Ectodermal cell (in vitro differentiated cells): ENCODE results near the gene TDRD3.

Experiments used
- H3K27ac ChIP-seq: 2 replicates; pipeline ENCODE4 v1.7.0; 2013; ENCODE audit warnings: mild to moderate bottlenecking, low read depth, low read length; ENCODE audit not compliant: insufficient read depth, poor library complexity, severe bottlenecking
- H3K27me3 ChIP-seq: 2 replicates; pipeline ENCODE4 v1.7.0; 2013; ENCODE audit warnings: mild to moderate bottlenecking, low read length; ENCODE audit not compliant: insufficient read depth, control insufficient read depth, poor library complexity, severe bottlenecking
- H3K36me3 ChIP-seq: one replicate; pipeline ENCODE4 v1.7.0; 2013; ENCODE audit warnings: low read length; ENCODE audit not compliant: control insufficient read depth, insufficient read depth
- H3K4me1 ChIP-seq: one replicate; pipeline ENCODE4 v1.7.0; 2013; ENCODE audit warnings: low read length; ENCODE audit not compliant: control insufficient read depth, insufficient read depth
- H3K4me3 ChIP-seq: 2 replicates; pipeline ENCODE4 v1.7.0; 2013; ENCODE audit warnings: low read depth, low read length, control low read depth; ENCODE audit not compliant: insufficient read depth
- H3K9me3 ChIP-seq: 2 replicates; pipeline ENCODE4 v1.7.0; 2013; ENCODE audit warnings: mild to moderate bottlenecking, low read length, moderate library complexity; ENCODE audit not compliant: control insufficient read depth
- WGBS, 2 experiments: methylation state at CpG; one replicate each; pipeline ENCODE4 v1.1.7; 2013; ENCODE audit warnings: missing lambda C conversion rate in 2 of 2; 5-methylcytosine and 5-hydroxymethylcytosine counted together

TDRD3 gene

DNA sequence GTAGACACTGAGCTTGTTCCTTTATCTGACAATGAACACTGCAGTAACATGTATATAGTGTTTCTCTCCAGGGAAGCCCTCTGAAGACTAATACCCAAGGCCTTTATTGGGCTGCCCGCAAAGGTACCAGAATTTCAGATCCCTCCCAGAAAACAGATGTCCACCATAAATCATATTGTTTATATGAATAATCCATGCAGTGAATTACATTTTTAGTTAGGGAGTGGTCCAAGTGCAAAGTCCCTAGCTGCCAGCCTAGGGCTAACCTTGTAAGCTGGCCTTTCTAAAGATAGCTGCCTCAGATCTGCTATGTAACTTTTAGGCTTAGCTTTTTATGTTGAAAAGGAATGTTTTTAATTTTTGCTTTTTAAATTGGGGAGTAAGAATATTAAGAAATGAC, 44.7 kb downstream of the TDRD3 start:
- Histone ChIP-seq H3K27ac (no peak overlapping the region), H3K27me3 (no peaks in the 10 kb centered on the region), H3K9me3 (no peaks in the 10 kb centered on the region), H3K36me3 (no peaks in the 10 kb centered on the region), H3K4me3 (no peak overlapping the region), H3K4me1 (no peaks in the 10 kb centered on the region)
- 88% methylated on average over 1 of the region's 1 CpG; no CpG with 5 or more reads in 1 of the 2 experiments for WGBS, 2 experiments

DNA sequence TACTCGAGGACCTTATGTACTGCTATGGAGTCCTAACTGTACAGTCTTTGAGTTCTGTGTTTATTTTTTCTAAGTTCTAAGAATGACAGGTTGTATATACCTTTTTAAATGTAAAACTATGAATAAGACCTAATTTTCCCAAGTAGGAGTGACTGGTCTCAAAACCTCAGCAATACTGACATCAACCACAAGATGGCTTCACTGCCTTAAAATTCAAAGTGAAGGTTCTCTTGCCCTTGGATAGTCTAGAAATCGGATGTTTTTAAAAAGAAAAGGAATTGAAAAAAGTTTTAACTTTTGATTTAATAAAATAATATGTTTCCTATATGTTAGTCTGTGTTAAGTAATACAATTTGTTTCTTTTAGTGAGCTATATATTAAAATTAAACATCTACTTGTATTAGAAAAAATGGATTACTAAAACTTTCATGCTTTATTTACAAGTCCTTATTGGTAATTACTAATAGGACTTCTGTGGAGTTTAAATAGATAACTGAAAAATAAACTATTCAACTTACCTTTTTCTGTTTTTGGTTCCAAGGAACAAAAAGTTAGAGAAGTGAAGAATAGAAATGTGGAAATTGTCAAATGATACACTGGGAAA, 52.0 kb downstream of the TDRD3 start:
- WGBS, 2 experiments: 14 to 40% methylated on average over 1 of the region's 2 CpGs
- no peak overlapping the region for H3K4me3 ChIP-seq
- no peaks in the 10 kb centered on the region for H3K9me3 ChIP-seq
- H3K27ac ChIP-seq: no peak overlapping the region
- H3K4me1 ChIP-seq: no peaks in the 10 kb centered on the region
- no peaks in the 10 kb centered on the region for H3K27me3 ChIP-seq
- H3K36me3 ChIP-seq: no peaks in the 10 kb centered on the region

DNA sequence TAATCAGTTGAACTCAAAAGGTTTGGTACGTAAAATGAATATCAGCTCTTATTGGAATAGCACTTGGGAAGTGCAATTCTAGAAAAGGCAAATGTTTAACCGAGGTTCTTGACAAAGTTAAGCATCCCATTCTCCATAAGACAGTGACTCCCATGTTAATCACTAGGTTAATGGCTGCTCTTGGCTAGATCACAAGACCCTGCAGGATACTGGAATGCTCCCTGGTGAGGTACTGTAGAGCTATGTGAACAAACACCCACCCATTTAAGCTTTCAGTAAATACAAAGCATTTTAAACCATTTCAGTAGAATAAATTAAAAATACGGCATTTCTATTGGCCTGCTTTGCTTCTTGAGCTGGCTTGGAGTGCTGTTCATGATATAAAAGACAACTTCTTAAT, 56.5 kb downstream of the TDRD3 start:
- 58 to 73% methylated on average over 3 of the region's 3 CpGs for WGBS, 2 experiments
- H3K27ac ChIP-seq: no peak overlapping the region
- H3K4me3 ChIP-seq: no peak overlapping the region
- H3K27me3 ChIP-seq: no peaks in the 10 kb centered on the region
- H3K9me3 ChIP-seq: no peaks in the 10 kb centered on the region
- H3K4me1 ChIP-seq: no peaks in the 10 kb centered on the region
- H3K36me3 ChIP-seq: no peaks in the 10 kb centered on the region

DNA sequence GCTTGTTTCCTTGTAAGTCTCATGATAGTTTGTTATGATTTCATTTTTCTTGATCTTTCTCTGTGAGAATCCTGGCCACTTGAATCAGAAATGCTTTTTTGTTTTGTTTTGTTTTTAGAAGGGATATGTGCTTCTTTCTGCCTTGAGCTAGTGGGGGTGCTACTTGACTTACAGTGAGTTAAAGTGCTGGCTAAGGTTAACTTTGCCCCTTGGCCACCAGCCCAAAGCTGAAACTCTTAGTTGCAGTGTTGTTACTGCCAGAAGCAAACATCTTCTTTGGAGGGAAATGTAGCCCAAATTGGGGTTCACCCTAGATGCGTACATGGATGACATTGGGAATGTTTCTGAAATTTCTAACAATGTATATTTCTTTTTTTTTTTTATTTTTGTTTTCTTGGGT, 57.4 kb downstream of the TDRD3 start:
- Histone ChIP-seq H3K9me3 (no peaks in the 10 kb centered on the region), H3K4me1 (no peaks in the 10 kb centered on the region), H3K27ac (no peak overlapping the region), H3K4me3 (no peak overlapping the region), H3K36me3 (no peaks in the 10 kb centered on the region), H3K27me3 (no peaks in the 10 kb centered on the region)
- 100% methylated on average over 1 of the region's 1 CpG for WGBS, 2 experiments

DNA sequence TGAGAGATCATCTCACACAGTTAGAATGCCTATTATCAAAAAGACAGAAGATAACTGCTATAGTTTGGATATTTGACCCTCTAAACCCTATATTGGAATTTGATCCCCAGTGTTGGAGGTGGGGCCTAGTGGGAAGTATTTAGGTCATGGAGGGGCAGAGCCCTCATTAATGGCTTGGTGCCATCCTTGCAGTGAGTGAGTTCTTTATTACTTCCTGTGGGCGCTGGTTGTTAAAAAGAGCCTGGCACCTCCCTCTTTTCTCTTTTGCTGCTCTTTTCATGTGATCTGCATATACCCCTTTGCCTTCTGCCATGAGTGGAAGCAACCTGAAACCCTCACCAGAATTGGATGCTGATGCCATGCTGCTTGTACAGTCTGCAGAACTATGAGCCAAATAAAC, 66.8 kb downstream of the TDRD3 start:
- H3K36me3 ChIP-seq: no peaks in the 10 kb centered on the region
- no peak overlapping the region for H3K27ac ChIP-seq
- H3K9me3 ChIP-seq: no peaks in the 10 kb centered on the region
- no peaks in the 10 kb centered on the region for H3K4me1 ChIP-seq
- WGBS, 2 experiments: 92 to 97% methylated on average over 1 of the region's 1 CpG
- H3K4me3 ChIP-seq: no peak overlapping the region
- H3K27me3 ChIP-seq: no peaks in the 10 kb centered on the region

DNA sequence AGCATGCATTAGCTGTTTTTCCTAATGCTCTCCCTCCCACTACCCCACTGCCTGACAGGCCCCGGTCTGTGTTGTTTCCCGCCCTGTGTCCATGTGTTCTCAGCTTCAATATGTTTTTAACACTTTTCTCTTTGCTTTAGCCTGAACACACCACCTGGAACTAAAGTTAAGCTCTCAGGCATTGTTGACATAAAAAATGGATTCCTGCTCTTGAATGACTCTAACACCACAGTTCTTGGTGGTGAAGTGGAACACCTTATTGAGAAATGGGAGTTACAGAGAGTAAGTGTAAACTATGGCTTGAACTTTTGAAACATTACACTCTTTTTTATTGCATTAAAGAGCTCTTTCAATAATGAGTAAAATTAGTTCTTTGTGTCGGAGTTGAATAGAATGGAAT, 70.1 kb downstream of the TDRD3 start:
- H3K4me1 ChIP-seq: no peaks in the 10 kb centered on the region
- WGBS, 2 experiments: 64 to 67% methylated on average over 2 of the region's 3 CpGs

DNA sequence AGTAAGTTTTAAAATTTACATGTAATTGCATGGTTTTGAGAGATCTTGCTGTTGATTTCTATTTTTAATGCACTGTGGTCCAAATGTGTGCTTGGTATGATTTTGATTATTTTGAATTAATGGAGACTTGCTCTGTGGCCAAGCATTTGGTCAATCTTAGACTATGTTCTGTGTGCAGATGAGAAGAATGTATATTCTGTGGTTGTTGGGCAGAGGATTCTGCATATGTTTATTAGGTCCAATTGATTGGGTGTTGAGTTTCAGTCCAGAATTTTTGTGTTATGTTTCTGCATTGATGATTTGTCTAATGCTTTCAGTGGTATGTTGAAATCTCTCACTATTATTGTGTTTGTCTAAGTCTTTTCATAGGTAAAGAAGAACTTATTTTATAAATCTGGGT, 82.3 kb downstream of the TDRD3 start:
- H3K4me3 ChIP-seq: no peak overlapping the region
- H3K36me3 ChIP-seq: no peaks in the 10 kb centered on the region
- no peaks in the 10 kb centered on the region for H3K27me3 ChIP-seq
- H3K9me3 ChIP-seq: no peaks in the 10 kb centered on the region
- no peaks in the 10 kb centered on the region for H3K4me1 ChIP-seq
- no peak overlapping the region for H3K27ac ChIP-seq

More for the DNA sequence above, 70.1 kb downstream of the TDRD3 start:
- Histone ChIP-seq H3K9me3 (no peaks in the 10 kb centered on the region), H3K4me3 (no peak overlapping the region), H3K27ac (no peak overlapping the region), H3K27me3 (no peaks in the 10 kb centered on the region), H3K36me3 (no peaks in the 10 kb centered on the region)

DNA sequence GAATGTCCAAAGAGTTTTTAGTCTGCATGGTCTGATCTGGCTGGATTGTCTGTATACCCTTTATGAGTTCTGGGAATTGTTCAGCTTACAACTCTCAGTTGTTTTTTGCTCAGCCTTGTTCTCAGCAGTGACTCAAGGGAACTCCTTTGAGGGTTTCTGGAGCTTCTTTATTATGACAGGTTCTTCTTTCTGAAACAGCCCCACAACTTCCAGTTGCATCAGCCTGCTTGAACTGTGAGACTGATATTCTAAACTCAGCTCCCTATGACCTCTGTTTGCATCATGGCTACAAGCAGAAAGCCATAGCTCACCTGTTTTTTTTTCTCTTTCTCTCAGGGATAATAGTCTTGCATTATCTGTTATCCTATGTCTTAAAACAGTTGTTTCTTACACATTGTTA, 85.0 kb downstream of the TDRD3 start:
- no peak overlapping the region for H3K4me3 ChIP-seq
- no peaks in the 10 kb centered on the region for H3K4me1 ChIP-seq
- no peaks in the 10 kb centered on the region for H3K27me3 ChIP-seq
- H3K9me3 ChIP-seq: no peaks in the 10 kb centered on the region
- no peak overlapping the region for H3K27ac ChIP-seq
- H3K36me3 ChIP-seq: no peaks in the 10 kb centered on the region

DNA sequence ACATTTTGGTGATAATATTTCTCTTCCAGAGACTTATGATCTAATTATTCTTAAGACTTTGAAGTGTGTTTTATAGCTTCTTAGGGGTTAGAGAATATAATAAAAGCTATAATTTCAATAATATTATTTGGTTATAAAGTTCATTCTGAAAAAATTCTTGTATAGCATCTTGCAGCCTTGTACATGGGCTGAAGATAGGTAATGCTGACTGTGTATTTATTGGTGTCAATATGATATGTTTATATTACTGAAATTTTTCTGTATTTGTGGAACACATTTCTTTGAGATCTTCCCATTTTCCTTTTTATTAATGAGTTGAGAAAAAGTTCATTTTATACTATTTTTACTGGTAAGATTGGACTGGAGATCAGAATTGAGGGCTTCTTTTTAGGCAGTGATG, 87.8 kb downstream of the TDRD3 start:
- Histone ChIP-seq H3K4me3 (no peak overlapping the region), H3K9me3 (no peaks in the 10 kb centered on the region), H3K4me1 (no peaks in the 10 kb centered on the region), H3K27me3 (no peaks in the 10 kb centered on the region), H3K27ac (no peak overlapping the region), H3K36me3 (no peaks in the 10 kb centered on the region)

DNA sequence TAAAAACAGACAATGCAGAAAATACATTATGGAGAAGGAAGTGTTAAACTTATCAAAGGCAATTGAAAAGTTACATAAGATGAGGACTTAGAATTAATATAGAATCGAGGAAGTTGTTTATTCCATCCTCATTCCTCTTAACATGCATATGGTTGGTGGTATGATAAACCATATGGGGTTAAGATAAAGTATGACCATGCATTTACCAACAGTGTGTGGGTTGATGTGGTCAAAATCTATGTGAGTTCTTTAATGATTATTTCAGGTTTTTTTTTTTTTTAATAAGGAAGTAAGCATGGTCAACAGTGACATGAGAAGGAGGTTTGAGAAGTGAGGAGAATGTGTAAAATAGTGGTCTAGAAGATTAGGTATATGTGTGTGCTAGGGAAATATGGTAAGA, 94.5 kb downstream of the TDRD3 start:
- Histone ChIP-seq H3K36me3 (no peaks in the 10 kb centered on the region), H3K27me3 (no peaks in the 10 kb centered on the region), H3K4me1 (no peaks in the 10 kb centered on the region), H3K9me3 (no peaks in the 10 kb centered on the region), H3K4me3 (no peak overlapping the region), H3K27ac (no peak overlapping the region)
- 90 to 100% methylated on average over 1 of the region's 1 CpG for WGBS, 2 experiments

DNA sequence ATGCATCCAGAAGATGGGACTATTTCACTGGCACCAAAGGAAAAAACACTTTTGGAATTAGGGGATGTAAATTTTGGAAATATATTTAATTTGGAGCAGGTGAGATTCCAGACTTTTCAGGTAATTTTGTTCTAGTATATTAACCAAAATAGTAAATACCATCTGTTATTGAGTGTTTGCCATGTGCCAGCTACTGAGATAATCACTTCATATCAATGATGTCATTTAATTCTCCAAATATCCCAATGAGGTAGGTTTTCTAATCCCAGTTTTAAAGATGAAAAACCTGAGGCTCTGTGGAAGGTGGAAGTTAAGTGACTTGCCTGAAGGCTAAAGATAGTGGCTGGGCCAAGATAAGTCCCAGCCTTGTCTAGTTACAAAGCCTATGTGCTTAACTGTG, 95.2 kb downstream of the TDRD3 start:
- no peak overlapping the region for H3K4me3 ChIP-seq
- no peaks in the 10 kb centered on the region for H3K27me3 ChIP-seq
- H3K4me1 ChIP-seq: no peaks in the 10 kb centered on the region
- H3K9me3 ChIP-seq: no peaks in the 10 kb centered on the region
- H3K27ac ChIP-seq: no peak overlapping the region
- H3K36me3 ChIP-seq: no peaks in the 10 kb centered on the region
